ENCODE results near the gene TMED4.

TMED4 gene

DNA sequence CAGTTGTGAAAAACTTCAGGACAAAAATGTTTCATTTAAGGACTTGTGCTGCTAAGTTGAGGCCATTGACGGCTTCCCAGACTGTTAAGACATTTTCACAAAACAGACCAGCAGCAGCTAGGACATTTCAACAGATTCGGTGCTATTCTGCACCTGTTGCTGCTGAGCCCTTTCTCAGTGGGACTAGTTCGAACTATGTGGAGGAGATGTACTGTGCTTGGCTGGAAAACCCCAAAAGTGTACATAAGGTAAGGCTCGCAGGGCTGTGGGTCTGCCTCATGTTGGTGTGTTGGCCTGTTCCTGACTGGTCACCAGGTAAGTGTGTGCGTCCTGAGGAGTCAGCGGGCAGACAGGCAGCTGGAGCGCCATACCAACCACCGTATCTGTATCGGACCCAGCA is 42.3 kb upstream of the TMED4 start:
- DNase-seq (ENCODE audit: low read depth) = no peak
- no peak overlapping the region for H3K4me3 ChIP-seq (ENCODE audit: low read length)
- TF ChIP-seq, protein P1, sequence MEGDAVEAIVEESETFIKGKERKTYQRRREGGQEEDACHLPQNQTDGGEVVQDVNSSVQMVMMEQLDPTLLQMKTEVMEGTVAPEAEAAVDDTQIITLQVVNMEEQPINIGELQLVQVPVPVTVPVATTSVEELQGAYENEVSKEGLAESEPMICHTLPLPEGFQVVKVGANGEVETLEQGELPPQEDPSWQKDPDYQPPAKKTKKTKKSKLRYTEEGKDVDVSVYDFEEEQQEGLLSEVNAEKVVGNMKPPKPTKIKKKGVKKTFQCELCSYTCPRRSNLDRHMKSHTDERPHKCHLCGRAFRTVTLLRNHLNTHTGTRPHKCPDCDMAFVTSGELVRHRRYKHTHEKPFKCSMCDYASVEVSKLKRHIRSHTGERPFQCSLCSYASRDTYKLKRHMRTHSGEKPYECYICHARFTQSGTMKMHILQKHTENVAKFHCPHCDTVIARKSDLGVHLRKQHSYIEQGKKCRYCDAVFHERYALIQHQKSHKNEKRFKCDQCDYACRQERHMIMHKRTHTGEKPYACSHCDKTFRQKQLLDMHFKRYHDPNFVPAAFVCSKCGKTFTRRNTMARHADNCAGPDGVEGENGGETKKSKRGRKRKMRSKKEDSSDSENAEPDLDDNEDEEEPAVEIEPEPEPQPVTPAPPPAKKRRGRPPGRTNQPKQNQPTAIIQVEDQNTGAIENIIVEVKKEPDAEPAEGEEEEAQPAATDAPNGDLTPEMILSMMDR (conservative IDR thresholded peaks at IDR 0.05; ENCODE audit: low read length) = no peak

DNA sequence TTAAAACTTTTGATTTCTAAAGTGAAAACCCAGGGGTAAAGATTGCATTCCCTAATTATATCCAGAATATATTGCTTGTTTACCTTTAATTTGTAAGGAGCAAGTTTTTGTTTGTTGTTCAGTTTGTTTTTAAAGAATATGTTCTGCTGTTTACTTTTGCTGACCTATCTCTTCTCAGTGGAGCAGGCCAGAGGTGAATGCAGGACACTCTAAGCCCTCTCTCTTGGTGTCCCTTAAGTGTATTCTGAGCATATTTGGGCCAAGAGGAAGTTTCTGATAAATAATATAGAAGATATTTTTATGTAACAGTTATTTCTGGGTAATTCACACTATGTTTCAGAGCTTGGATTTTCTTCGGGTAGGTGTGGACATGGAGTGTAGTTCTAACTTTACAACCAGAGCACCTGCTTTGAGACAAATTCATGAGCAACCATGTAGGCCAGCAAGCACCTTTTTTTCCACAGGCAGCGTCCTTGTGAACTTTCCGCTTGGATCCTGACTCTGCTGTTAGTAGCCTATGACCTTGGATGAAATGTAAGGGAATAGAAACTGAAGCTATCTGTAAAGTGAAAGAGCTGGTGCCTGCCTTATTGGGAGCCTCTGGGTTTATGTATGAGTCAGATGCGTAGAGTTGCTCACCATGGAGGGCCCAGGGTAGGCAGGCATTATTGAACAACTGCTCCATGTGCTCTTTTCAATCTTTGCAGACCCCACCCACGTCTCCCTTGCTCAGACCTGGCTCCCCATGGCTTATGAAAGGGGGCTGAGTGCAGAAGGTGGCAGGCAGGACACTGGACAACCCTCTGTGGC is 40.5 kb upstream of the TMED4 start:
- no peak overlapping the region for H3K4me3 ChIP-seq (ENCODE audit: low read length)
- TF ChIP-seq, protein P1 (conservative IDR thresholded peaks at IDR 0.05; ENCODE audit: low read length) = no peak
- no peak for DNase-seq (ENCODE audit: low read depth)

DNA sequence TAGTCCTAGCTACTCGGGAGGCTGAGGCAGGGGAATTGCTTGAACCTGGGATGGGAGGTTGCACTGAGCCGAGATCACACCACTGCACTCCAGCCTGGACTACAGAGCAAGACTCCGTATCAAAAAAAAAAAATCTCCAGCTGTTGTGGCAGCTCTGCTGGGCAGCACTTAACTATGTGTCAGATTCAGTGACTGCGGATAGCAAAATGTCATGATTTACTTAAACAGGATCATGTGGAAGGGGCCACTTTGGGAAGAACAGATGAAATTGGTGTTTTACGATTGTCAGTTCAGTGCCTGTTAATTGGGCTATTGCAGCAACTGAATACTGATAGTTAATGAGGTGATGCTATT is 39.7 kb upstream of the TMED4 start:
- TF ChIP-seq, protein P1 (conservative IDR thresholded peaks at IDR 0.05; ENCODE audit: low read length) = no peak
- no peak overlapping the region for H3K4me3 ChIP-seq (ENCODE audit: low read length)
- no peak for DNase-seq (ENCODE audit: low read depth)

DNA sequence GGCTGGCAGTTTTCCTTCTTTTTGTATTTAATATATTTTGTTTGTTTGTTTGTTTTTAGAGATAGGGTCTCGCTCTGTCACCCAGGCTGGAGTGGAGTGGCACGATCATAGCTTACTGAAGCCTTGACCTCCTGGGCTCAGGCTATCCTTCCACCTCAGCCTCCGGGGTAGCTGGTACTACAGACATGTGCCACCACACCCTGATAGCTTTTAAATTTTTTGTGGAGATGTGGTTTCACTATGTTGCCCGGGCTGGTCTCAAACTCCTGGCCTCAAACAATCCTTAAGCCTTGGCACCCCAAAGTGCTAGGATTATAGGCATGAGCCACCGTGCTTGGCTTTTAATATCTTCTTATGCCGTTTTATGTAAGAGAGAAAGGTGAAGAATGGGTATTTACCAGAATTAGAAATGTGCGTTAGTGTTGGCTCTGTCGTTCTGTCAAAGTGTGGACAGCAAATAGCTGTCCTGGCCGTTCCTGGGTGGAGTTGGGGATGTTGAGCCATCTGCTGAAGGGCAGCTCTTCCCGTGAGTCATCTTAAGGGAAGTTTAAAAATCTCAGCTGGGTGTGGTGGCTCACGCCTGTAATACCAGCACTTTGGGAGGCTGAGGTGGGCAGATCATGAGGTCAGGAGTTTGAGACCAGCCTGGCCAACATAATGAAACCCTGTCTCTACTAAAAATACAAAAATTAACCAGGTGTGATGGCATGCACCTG is 39.2 kb upstream of the TMED4 start:
- TF ChIP-seq, protein P1 (conservative IDR thresholded peaks at IDR 0.05; ENCODE audit: low read length) = no peak
- DNase-seq (ENCODE audit: low read depth) = peak; percentile 77
- no peak overlapping the region for H3K4me3 ChIP-seq (ENCODE audit: low read length)

DNA sequence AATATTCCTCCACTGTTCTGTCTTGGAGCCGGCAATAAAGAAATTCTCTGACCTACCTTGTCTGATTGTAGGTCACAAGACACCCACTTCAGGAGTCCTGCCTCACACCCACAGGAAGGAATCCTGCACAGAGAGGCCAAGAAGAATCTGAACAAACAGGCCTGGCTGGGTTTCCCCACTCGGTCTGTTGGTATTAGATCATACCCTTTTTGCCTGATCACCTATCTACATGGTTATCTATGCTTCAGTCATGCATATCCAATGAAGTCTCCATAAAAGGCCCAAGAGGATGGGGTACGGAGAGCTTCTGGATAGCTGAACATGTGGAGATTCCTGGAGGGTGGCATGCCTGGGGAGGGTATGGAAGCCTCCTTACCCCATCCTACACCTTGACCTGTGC is 36.7 kb upstream of the TMED4 start:
- no peak for DNase-seq (ENCODE audit: low read depth)
- no peak overlapping the region for H3K4me3 ChIP-seq (ENCODE audit: low read length)
- TF ChIP-seq, protein P1 (conservative IDR thresholded peaks at IDR 0.05; ENCODE audit: low read length) = no peak

DNA sequence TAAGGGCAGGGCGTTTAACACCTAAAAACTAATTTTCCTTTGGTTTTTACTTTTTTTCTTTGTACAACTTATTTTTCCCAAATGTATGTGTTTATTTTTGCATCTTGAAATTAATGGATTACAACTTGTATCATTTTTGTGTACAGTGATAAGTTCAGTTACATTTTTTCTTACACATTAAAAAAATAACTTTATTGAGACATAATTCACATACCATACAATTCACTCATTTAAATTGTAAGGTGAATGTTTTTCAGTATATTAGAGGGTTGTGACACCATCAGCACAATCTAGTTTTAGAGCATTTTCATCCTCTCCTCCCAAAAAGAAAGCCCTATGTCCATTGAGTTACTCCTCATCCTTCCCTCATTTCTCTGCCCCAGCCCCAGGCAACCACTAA is 36.0 kb upstream of the TMED4 start:
- H3K4me3 ChIP-seq (ENCODE audit: low read length) = no peak overlapping the region
- TF ChIP-seq, protein P1 (conservative IDR thresholded peaks at IDR 0.05; ENCODE audit: low read length) = no peak
- DNase-seq (ENCODE audit: low read depth) = no peak
